Muscle layer of duodenum (tissue), 2 donors: ENCODE measurements around the gene G0S2.
A peak's percentile ranks its signal among the peaks of the same experiment; 100 is the strongest.

Experiments
- H3K27ac ChIP-seq: one replicate; pipeline ENCODE4 v1.7.0; 2013; ENCODE audit warnings: mild to moderate bottlenecking, low read length
- H3K27me3 ChIP-seq: one replicate; pipeline ENCODE4 v1.7.0; 2013; ENCODE audit warnings: low read depth, mild to moderate bottlenecking, control low read depth, low read length
- H3K36me3 ChIP-seq, 2 donors: one replicate each; pipeline ENCODE4 v1.7.0; 2013; ENCODE audit warnings: low read length in 2 of 2, control low read depth in 1 of 2, mild to moderate bottlenecking in 1 of 2; ENCODE audit not compliant: insufficient read depth in 2 of 2, control insufficient read depth in 1 of 2
- H3K4me1 ChIP-seq, 2 donors: one replicate each; pipeline ENCODE4 v1.7.0; 2013; ENCODE audit warnings: low read length in 2 of 2, mild to moderate bottlenecking in 2 of 2, control low read depth in 1 of 2, moderate library complexity in 1 of 2; ENCODE audit not compliant: insufficient read depth in 2 of 2, control insufficient read depth in 1 of 2
- H3K4me3 ChIP-seq, 2 donors: one replicate each; pipeline ENCODE4 v1.7.0; 2013; ENCODE audit warnings: low read length in 2 of 2, low read depth in 1 of 2, mild to moderate bottlenecking in 1 of 2
- H3K9me3 ChIP-seq, 2 donors: one replicate each; pipeline ENCODE4 v1.7.0; 2013; ENCODE audit warnings: low read length in 2 of 2, control low read depth in 1 of 2, mild to moderate bottlenecking in 1 of 2; ENCODE audit not compliant: control insufficient read depth in 1 of 2
- donor health status: healthy.

The G0S2 gene

GRCh38 chr1:209705033-209705598 lies 29.9 kb downstream of the G0S2 start:
- Histone ChIP-seq H3K9me3 (no peaks in the 10 kb centered on the region), H3K27me3 (no peaks in the 10 kb centered on the region), H3K27ac (peak overlapping the region; percentile 36), H3K4me3 (no peak overlapping the region), H3K4me1 (no peaks in the 10 kb centered on the region), H3K36me3 (no peaks in the 10 kb centered on the region)

DNA sequence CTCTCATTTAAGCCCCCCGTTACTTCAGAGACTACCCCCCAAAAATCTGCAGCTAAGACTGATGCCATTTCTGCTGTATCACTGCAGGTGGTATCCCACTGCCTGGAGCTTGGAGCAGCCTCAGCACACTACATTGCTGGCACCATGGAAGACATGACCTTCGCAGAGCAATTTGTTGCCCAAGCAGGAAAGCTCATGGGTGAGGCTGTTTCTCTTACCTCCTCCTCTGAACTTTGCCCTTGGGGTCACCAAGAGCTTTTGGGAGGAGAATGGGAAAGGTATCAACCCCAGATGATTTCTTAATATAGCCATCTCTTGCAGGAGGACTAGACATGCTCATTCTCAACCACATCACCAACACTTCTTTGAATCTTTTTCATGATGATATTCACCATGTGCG lies 31.4 kb downstream of the G0S2 start:
- H3K9me3 ChIP-seq = no peaks in the 10 kb centered on the region
- no peaks in the 10 kb centered on the region for H3K27me3 ChIP-seq
- H3K4me3 ChIP-seq = no peak overlapping the region
- no peaks in the 10 kb centered on the region for H3K36me3 ChIP-seq
- H3K4me1 ChIP-seq = no peaks in the 10 kb centered on the region
- no peak overlapping the region for H3K27ac ChIP-seq

DNA sequence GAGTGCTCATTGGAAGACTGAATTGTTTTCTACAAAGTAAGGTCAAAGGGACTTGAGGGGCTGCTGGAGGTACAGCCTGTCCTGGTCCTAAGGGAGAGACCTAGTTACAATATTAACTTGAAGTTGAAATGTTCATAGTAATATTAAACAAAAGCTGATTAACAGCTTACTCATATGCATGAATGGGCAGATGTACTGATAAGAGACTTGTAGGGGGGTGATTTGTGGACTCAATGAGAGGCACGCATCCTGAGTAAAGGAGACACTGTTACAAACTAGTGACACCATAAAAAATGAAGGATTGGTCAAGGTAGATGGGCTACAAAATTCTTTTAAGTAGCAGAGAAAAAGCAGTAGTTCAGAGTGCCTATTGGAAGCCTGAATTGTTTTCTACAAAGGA lies 32.1 kb downstream of the G0S2 start:
- Histone ChIP-seq H3K36me3 (no peaks in the 10 kb centered on the region), H3K27ac (no peak overlapping the region), H3K4me1 (no peaks in the 10 kb centered on the region), H3K4me3 (no peak overlapping the region), H3K27me3 (no peaks in the 10 kb centered on the region), H3K9me3 (no peaks in the 10 kb centered on the region)

- Histone ChIP-seq H3K9me3 (no peaks in the 10 kb centered on the region), H3K4me1 (no peaks in the 10 kb centered on the region), H3K27me3 (no peaks in the 10 kb centered on the region), H3K4me3 (no peak overlapping the region), H3K36me3 (no peaks in the 10 kb centered on the region), H3K27ac (no peak overlapping the region)
These were observed 33.1 kb downstream of the G0S2 start for GRCh38 chr1:209708297-209708696.

GRCh38 chr1:209710093-209710492 lies 34.9 kb downstream of the G0S2 start:
- H3K4me1 ChIP-seq = no peaks in the 10 kb centered on the region
- no peak overlapping the region for H3K27ac ChIP-seq
- no peaks in the 10 kb centered on the region for H3K9me3 ChIP-seq
- no peaks in the 10 kb centered on the region for H3K36me3 ChIP-seq
- H3K4me3 ChIP-seq = no peak overlapping the region
- no peaks in the 10 kb centered on the region for H3K27me3 ChIP-seq

DNA sequence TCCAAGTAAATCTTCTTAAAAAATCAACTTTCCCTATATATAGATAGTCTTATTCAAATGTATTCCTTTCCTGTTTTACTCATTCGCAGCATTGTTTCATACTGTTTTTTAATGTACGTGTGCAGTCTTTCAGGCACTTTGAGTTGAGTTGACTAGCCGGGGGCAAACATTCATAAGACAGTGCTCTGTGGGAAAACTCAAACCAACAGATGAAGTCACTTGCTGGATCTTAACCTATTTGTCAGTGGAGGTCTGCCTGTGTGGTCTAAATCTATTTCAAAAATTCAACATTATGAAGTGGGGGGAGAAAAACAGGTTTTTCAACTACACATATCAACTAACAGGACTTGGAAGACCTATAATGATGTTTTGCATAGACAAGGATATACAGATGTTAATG lies 35.6 kb downstream of the G0S2 start:
- H3K4me3 ChIP-seq = no peak overlapping the region
- H3K9me3 ChIP-seq = no peaks in the 10 kb centered on the region
- H3K27me3 ChIP-seq = no peaks in the 10 kb centered on the region
- H3K4me1 ChIP-seq = no peaks in the 10 kb centered on the region
- no peaks in the 10 kb centered on the region for H3K36me3 ChIP-seq
- H3K27ac ChIP-seq = no peak overlapping the region

- Histone ChIP-seq H3K4me1 (no peaks in the 10 kb centered on the region), H3K4me3 (no peak overlapping the region), H3K9me3 (no peaks in the 10 kb centered on the region), H3K27ac (no peak overlapping the region), H3K36me3 (no peaks in the 10 kb centered on the region), H3K27me3 (no peaks in the 10 kb centered on the region)
These were observed 39.1 kb downstream of the G0S2 start for GRCh38 chr1:209714338-209714737.

DNA sequence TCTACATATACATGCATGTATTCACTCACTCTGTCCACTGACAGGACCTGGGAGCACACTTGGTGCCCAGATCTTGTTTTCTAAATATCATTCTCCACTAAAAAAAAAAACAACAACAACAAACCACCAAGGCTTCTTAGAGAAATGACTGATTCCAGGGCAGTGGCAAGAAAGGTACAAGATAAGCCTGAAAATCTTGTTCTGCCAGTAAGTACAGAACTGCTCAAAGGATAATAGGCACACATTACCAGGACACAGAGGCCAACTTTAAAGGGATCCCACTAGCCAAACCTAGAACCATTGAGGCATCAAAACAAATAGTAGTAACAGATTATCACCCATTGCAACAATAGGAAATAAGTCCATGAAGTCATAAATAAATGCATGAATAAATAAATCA lies 40.1 kb downstream of the G0S2 start:
- Histone ChIP-seq H3K4me1 (no peaks in the 10 kb centered on the region), H3K27me3 (no peaks in the 10 kb centered on the region), H3K27ac (no peak overlapping the region)

DNA sequence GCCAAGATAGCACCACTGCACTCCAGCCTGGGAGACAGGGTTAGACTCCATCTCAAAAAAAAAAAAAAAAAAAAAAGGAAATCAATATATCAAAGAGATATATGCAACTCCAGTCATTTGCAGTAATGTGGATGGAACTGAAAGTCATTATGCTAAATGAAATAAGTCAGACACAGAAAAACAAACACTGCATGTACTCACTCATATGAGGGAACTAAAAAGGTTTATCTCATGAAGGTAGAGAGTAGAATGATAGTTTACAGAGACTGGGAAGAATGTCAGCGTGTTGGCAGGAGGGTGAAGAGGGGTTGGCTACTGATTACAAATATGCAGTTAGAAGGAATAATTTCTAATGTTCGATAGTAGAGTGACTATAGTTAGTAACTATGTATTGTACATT lies 42.6 kb downstream of the G0S2 start:
- no peaks in the 10 kb centered on the region for H3K4me1 ChIP-seq
- H3K9me3 ChIP-seq = no peaks in the 10 kb centered on the region
- no peaks in the 10 kb centered on the region for H3K27me3 ChIP-seq
- H3K4me3 ChIP-seq = no peak overlapping the region
- H3K36me3 ChIP-seq = no peaks in the 10 kb centered on the region
- no peak overlapping the region for H3K27ac ChIP-seq

More for the DNA sequence above, 40.1 kb downstream of the G0S2 start:
- no peaks in the 10 kb centered on the region for H3K36me3 ChIP-seq
- H3K9me3 ChIP-seq = no peaks in the 10 kb centered on the region
- no peak overlapping the region for H3K4me3 ChIP-seq

GRCh38 chr1:209720326-209720725 lies 45.1 kb downstream of the G0S2 start:
- Histone ChIP-seq H3K27me3 (no peaks in the 10 kb centered on the region), H3K27ac (no peak overlapping the region), H3K4me1 (no peaks in the 10 kb centered on the region), H3K4me3 (no peak overlapping the region), H3K36me3 (no peaks in the 10 kb centered on the region), H3K9me3 (no peaks in the 10 kb centered on the region)

DNA sequence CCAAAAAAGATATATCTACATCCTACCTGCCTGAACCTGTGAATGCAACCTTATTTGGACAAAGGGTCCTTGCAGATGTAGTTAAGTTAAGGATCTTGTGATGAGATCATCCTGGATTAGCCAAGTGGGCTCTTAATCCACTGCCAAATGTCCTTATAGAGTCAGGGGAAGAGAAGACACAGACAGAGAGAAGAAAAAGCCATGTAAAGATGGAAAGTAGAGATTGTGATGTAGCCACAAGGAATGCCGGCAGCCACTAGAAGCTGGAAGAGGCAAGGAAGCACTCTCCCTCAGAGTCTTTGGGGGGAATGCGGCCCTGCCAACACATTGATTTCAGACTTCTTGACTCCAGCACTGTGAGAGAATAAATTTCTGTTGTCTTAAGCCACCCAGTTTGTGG lies 45.6 kb downstream of the G0S2 start:
- H3K9me3 ChIP-seq = no peaks in the 10 kb centered on the region
- no peak overlapping the region for H3K4me3 ChIP-seq
- H3K27me3 ChIP-seq = no peaks in the 10 kb centered on the region
- no peaks in the 10 kb centered on the region for H3K36me3 ChIP-seq
- no peak overlapping the region for H3K27ac ChIP-seq
- no peaks in the 10 kb centered on the region for H3K4me1 ChIP-seq

GRCh38 chr1:209721323-209721722 lies 46.1 kb downstream of the G0S2 start:
- Histone ChIP-seq H3K9me3 (no peaks in the 10 kb centered on the region), H3K27me3 (no peaks in the 10 kb centered on the region), H3K27ac (no peak overlapping the region), H3K4me3 (no peak overlapping the region), H3K4me1 (no peaks in the 10 kb centered on the region), H3K36me3 (no peaks in the 10 kb centered on the region)
